Measurements from ENCODE around the gene KCNG2. TPM values are rescaled to one million over a fixed set of nuclear protein-coding genes. Genes with fewer than 3 reads are reported as not detected.

The KCNG2 gene
- total RNA-seq, 1 experiment from 2014 or later, result not detected

DNA sequence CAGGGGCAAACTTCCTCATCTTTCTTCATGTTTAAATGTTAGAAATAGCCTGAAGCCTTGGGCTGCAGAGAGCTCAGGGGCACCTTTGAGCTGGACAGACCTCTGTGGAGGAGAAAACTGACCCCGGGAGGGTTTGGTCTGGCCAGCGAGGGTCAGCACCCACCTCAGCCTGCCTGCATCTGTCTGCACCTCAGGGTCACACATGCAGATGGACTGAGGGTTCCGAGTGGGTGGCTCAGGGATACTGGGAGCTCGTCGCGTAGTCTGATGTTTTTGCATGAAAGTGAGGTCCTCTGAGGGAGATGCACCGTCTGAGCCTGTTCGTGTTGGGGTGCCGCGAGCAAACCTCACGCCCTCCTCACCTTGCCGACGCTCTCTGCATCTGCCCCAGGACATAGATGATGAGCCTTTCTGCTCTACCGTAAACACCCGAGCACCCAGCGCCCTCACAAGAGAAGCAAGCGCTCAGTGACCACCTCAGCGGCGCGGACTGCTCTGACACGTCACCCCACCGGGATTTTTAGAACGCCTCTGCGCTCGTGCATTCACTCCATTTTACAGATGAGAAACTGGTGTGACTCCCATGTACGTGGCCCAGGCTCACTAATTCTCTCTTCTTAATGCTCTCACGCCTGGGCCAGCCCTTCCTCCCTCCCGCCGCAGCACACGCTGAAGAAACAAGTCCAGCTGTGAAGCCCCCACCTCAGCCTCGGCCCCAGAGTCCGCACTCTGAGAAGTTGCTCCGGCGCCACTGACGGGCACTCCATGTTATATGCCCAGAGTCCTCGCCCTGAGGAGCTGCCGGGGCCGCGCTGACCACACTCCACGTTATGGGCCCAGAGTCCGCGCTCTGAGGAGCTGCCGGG lies 9.5 kb downstream of the KCNG2 start:
- no peak for DNase-seq (ENCODE audit: low read depth, low spot score)
- Histone ChIP-seq H4K20me1 (ENCODE audit: insufficient read depth) (no peaks in the 10 kb centered on the region), H3K27me3 (ENCODE audit: insufficient read depth, low read length) (0 out of 2 replicates have a peak, but pooled peaks cover 3% of the 10 kb centered on the region), H3K4me1 (ENCODE audit: control insufficient read depth in 1 of 2, insufficient read depth in 2 of 2, low read length in 2 of 2) (no peaks in the 10 kb centered on the region), H3K27ac (ENCODE audit: low read depth, low read length) (no peak overlapping the region), H3K4me2 (ENCODE audit: low read length) (no peak overlapping the region), H3K36me3 (ENCODE audit: control insufficient read depth in 1 of 2, insufficient read depth in 2 of 2, low read length in 2 of 2) (no peaks in the 10 kb centered on the region), H3K79me2 (ENCODE audit: insufficient read depth, low read length) (no peaks in the 10 kb centered on the region), H3K9ac (ENCODE audit: low read length) (no peak overlapping the region), H3K9me3 (ENCODE audit: control insufficient read depth in 1 of 2, insufficient read depth in 1 of 2, low read depth in 1 of 2, low read length in 2 of 2) (no peaks in the 10 kb centered on the region), H3K4me3 (replicated peaks in 1 of 2; ENCODE audit: low read depth in 1 of 2, low read length in 2 of 2) (no peak overlapping the region), H2AFZ (ENCODE audit: low read depth, low read length, poor library complexity, severe bottlenecking) (no peak overlapping the region), H3K9me2 (ENCODE audit: insufficient read depth) (no peaks in the 10 kb centered on the region)
- CTCF ChIA-PET, result no interaction called here
- TF ChIP-seq POLR2AphosphoS5 (IDR thresholded peaks at IDR 0.05; ENCODE audit: low read depth, low read length) (no peak), RAD21 (IDR thresholded peaks at IDR 0.05; ENCODE audit: low read depth) (no peak), CBX3 (IDR thresholded peaks at IDR 0.05; ENCODE audit: low read depth) (no peak), SP1 (IDR thresholded peaks at IDR 0.05; ENCODE audit: low read depth) (no peak), SIN3A (IDR thresholded peaks at IDR 0.05; ENCODE audit: low read depth) (no peak), EGR1 (IDR thresholded peaks at IDR 0.05; ENCODE audit: low read depth) (no peak), ZBTB33 (IDR thresholded peaks at IDR 0.05; ENCODE audit: extremely low read depth, insufficient replicate concordance, low read length) (no peak), ELF1 (IDR thresholded peaks at IDR 0.05; ENCODE audit: borderline replicate concordance, low read depth) (no peak), ZNF274 (IDR thresholded peaks at IDR 0.05; ENCODE audit: low read depth, low read length) (no peak), CEBPB (IDR thresholded peaks at IDR 0.05; ENCODE audit: low read depth) (no peak), ZFX (IDR thresholded peaks at IDR 0.05) (no peak), EZH2phosphoT487 (IDR thresholded peaks at IDR 0.05; ENCODE audit: borderline replicate concordance) (no peak), FOSL1 (IDR thresholded peaks at IDR 0.05; ENCODE audit: low read depth) (no peak), EZH2 (IDR thresholded peaks at IDR 0.05) (no peak), TCF7L2 (IDR thresholded peaks at IDR 0.05; ENCODE audit: borderline replicate concordance, extremely low read depth, insufficient read depth, insufficient read length) (no peak), SRF (IDR thresholded peaks at IDR 0.05; ENCODE audit: low read depth) (no peak), JUND (IDR thresholded peaks at IDR 0.05) (no peak)
- TF ChIP-seq, protein P1, sequence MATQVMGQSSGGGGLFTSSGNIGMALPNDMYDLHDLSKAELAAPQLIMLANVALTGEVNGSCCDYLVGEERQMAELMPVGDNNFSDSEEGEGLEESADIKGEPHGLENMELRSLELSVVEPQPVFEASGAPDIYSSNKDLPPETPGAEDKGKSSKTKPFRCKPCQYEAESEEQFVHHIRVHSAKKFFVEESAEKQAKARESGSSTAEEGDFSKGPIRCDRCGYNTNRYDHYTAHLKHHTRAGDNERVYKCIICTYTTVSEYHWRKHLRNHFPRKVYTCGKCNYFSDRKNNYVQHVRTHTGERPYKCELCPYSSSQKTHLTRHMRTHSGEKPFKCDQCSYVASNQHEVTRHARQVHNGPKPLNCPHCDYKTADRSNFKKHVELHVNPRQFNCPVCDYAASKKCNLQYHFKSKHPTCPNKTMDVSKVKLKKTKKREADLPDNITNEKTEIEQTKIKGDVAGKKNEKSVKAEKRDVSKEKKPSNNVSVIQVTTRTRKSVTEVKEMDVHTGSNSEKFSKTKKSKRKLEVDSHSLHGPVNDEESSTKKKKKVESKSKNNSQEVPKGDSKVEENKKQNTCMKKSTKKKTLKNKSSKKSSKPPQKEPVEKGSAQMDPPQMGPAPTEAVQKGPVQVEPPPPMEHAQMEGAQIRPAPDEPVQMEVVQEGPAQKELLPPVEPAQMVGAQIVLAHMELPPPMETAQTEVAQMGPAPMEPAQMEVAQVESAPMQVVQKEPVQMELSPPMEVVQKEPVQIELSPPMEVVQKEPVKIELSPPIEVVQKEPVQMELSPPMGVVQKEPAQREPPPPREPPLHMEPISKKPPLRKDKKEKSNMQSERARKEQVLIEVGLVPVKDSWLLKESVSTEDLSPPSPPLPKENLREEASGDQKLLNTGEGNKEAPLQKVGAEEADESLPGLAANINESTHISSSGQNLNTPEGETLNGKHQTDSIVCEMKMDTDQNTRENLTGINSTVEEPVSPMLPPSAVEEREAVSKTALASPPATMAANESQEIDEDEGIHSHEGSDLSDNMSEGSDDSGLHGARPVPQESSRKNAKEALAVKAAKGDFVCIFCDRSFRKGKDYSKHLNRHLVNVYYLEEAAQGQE (IDR thresholded peaks at IDR 0.05; ENCODE audit: low read depth), result no peak
- TF ChIP-seq, protein P2, sequence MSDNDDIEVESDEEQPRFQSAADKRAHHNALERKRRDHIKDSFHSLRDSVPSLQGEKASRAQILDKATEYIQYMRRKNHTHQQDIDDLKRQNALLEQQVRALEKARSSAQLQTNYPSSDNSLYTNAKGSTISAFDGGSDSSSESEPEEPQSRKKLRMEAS (IDR thresholded peaks at IDR 0.05), result no peak
- no peak for ATAC-seq
- POLR2A ChIA-PET, result no interaction called here
- RAD21 ChIA-PET (ENCODE audit: low non-redundant PET in 1 of 2, low total read pairs in 2 of 2, uncharacterized antibody in 2 of 2, unreplicated experiment in 2 of 2), result no interaction called here
- intact Hi-C loops (cut with micrococcal nuclease), result no loop called here
- no TSS peak for BruUV-seq (replicated peaks)

All from HCT116 (cell line).